GM12891 (cell line): ENCODE results near the gene NUAK1.

Experiments used
- POLR2A ChIP-seq: IDR thresholded peaks from 2 replicates; pipeline ENCODE4 v1.6.1; 2011; ENCODE audit warnings: low read depth, low read length, control low read depth
- TAF1 ChIP-seq: IDR thresholded peaks from 2 replicates; pipeline ENCODE4 v1.6.1; 2011; ENCODE audit warnings: low read depth, low read length, control low read depth

DNA sequence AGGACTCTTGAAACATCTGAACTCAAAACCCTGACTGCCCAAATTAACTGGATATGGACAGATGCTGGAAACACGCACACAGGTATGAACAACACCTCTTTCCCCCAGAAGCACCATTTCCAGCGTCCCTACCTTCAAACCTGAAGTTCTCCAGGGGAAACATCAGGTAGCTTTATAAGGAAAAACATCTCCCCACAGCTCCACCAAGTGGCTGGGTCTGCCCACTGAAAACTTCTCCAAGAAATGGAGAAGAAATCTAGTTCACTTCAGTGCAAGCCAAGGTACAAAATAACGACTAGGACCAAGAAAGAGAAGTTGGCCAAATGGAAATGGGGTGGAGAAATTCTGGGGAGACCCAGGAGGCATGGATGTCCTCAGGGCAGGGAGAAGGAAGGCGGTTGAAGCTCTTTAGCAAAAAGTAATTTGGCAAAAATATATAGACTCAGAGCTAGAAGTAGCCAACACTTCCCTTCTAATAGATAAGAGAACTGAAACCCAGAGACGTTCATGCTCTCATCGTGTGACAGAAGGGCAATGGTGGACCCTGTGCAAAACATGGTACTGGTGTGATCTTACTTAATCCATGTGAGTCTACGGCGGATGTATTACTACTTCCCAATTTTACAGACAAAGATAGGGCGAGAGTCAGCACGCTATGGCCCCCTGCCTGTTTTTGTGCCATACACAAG lies 10.5 kb upstream of the NUAK1 start:
- TF ChIP-seq POLR2A = no peak
- no peak for TF ChIP-seq TAF1
